GM18517 (cell line): Measurements from ENCODE around the gene ELAVL2.

Experiments used
- ATAC-seq: cut with Tn5 transposase; IDR thresholded peaks from one replicate; pipeline ENCODE4 v1.9.1; 2021; ENCODE audit warnings: mild to moderate bottlenecking, moderate library complexity; ENCODE audit not compliant: unreplicated experiment

The ELAVL2 gene

GRCh38 chr9:23826120-23826629 is at the start of gene ELAVL2:
ELAVL2 (minus strand) TSS chr9:23826240; CDS start chr9:23762234, 64,006 bp downstream.
- no peak for ATAC-seq

DNA sequence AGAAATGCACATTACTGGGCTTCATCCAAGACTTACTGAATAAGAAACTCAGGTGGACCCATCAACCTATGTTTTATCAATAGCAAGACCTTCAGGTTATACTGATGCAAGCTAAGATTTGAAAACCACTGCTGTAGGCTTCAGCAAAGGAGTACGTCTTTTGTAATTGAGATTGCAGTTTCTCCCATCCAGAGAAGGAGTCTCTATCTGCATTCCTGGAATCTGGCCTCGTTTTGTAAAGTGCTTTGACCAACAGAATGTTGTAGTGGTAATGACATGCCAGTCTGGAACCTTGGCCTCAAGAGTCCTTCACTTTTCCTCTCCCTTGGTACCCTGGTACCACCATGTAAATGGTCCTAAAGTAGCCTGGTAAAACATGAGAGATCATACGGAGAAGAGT is 32.2 kb upstream of the ELAVL2 start:
- ATAC-seq: no peak

GRCh38 chr9:23855873-23856604 is 30.0 kb upstream of the ELAVL2 start:
- ATAC-seq: no peak

DNA sequence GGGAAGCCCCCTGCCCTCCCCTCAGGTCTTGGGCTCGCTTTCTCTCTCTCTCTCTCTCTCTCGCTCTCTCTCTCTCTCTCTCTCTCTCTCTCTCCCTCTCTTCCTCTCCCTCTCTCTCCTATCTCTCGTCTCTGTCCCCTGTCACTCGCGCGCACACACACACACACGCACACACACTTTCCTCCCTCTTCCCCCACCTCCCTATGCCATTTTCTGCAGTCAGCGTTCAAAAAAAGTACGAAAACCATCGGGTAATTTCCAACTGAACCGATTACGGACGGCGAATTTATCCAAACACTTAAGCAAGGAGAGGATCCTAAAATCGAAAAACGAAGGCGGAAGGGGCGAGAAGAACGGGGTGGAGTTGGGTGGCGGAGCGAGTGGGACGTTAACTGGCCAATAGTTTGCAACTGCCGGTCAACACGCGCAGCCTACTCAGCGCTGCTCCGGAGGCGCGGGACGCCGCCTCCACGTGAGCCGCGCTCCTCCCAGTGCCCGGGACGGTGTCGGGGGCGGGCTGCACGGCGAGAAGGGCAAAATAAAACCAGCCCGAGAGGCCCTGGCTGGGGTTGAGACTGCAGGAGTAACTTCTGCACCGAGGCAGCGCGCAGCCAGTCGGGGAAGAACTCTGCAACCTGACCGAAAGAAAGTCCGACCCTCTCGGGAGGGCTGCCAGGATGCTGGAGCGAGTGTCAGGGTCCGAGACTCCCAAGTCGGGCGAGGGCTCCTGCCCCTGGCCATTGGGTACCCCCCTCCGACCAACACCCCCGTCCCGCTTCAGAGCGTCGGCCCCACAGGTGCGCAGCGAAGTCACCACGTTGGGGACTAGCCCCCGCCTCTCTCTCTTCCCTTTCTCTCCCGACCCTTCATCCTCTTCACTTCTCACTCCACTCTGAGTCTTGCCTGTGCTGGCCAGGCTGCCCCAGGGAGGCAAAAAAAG is 24.9 kb upstream of the ELAVL2 start:
- ATAC-seq: no peak

GRCh38 chr9:23850242-23850689 is 24.2 kb upstream of the ELAVL2 start:
- no peak for ATAC-seq

DNA sequence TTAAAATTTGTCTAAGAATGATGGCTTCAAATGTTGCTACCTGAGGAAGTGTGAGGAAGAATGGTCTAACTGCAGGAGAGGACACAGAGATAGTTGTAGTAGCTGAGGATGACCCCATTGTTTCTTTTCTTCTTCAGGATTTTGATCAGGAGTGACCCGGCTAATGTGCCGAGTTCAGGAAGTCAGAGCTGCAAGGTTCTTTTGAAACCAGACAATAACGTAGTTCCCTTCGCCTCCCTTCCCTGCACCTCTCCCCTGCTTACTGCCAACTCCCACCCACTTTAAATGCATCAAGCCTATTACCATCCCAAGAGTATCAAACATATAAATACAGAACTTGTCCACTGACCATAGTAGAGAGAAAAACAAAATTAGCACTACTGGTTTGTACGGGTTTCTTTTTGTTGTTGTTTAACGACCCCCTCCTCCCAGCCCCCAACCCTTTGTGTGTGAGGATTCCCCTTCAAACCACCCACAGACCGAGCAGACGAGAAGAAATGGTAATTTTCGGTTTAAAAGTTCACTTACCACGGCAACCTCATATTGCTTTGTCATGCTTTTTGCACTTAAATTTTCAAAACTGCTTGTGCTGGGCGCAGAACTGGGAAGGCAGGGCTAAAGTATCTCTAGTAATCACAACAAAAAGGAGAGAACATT is 23.5 kb upstream of the ELAVL2 start:
- no peak for ATAC-seq

DNA sequence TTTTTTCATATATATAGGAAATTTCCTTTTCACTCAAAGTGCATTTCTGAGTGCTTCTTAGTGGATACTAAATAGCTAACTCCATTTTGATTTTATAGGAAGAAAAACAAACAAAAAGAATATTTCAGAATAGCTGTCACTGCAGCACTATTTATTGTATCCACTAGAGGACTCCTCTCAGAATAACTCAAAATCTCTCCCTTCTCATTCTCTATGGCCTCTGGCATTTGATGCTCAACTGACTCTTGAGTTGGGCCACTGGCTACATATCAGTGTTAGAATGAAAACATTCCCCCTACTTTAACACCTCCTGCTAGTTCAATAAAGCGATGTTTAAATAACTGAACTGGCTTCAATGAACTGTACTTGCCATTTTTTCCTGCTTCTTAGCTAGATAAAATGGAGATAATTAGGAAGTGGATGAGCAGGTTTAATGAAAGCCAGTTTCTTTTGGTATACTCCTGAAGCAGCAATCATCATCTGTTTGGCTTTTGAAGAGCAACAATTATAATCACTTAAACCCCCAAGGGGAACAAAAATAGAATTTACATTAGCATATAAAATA is 16.6 kb upstream of the ELAVL2 start:
- no peak for ATAC-seq

DNA sequence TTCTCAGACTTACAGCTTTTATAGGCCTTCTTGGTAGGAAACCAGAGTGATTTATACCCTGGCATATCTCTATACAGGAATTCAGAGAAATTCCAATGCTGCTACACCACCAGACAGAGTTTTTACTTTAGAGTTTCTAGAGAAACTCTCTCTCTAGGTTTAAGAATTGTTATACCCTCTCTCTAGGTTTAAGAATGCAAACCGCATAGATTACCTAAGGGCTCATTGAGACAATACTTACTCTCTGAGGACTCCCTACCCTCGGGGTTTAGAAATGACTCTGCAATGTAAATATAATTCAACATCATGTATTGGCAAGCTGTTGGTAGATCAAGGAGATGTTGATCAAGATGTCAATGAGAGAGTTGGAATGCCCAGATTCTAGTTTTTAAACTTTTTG is 15.3 kb upstream of the ELAVL2 start:
- ATAC-seq: no peak

- ATAC-seq: no peak
These were observed 11.0 kb upstream of the ELAVL2 start for GRCh38 chr9:23837038-23837437.

DNA sequence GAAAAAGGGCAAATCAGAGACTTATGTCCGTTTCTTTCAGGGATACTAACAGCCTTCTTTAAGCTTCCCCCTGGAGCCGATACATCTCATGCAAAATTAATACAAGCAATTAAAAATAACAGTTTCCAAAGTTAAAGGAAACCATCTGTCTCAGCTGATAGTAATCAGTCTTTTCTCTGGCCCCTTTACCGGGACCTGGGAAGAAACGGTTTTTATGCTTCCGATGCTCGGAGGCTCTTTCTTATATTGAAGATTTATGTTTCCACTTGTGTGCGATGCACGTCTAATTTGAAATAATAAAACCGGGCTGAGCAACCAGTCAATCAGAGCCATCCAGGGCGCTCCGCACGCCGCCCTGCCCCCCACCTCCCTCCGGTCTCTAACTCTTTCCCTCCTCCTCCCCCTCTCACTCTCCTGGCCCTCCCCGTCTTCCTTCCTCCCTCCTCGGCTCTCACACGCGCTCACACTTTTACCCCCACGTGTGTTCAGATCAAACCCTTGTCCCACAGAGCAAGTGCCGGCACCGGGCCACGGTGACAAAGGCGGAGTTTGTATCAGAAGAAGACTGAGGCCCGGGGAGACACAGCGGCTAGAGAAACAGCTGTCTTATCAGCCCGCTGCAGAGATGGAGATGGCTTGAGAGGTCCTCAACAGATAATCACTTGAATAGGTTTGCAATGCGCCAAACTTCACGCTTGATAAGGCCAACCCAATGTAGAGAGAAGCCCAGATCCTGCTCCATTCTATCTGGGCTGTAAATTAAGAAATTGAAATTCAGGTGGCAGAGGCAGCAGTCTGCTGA is 5.1 kb upstream of the ELAVL2 start:
- ATAC-seq: no peak

DNA sequence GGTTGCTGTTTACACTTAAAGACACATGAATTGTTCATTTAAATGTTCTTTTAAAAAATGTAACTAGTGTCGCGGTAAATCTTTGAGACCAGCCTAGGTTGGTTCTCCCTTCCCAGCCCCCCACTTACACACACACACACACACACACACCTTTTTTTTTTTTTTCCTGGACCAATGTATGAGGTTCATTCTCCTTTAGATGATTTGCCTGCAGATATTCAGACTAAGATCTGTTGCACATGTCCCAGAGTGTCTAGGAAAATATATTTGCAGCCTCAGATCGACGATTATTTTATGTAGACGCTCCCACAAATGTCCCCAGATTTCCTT is 4.4 kb upstream of the ELAVL2 start:
- ATAC-seq: no peak

DNA sequence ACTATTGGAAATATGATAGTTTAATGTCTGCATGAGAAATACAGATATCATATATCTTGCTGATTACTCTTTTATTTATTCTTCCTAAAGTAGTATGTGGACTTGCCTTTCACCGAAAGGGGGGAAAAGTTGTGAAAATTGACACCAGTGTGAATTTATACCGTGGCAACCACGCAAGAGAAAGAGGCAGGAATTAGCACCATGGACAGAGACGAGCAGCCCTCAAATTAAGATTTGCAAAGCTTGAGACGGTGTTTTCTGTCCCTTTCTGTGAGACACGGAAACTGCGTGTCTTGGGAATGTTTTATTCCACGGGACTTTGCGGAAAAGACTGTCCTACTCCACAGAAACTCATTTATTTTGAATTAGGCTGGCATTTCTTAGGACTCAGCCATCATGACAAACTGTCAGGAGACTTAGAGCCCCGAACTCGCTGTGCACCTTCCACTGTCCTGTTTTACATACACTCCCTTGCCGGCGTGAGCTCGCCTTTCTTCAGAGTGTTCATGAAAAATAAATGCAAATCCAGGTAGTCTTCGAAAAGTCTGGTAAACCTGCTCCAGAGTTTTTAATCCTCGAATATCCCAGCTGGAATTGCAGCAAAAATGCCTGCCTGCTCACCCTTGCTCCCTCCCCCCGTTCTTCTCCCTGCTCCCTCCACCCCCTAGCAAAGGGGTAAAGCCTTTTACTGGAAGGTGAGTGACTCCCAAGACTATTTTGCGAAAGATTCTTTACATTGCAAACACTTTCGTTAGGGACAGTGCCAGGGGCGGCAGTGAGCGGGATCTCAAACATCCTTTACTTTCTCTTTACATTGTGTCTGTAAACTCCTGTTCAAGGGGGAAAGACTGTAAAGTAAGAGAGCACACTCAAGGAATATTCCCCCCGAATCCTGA is 3.8 kb upstream of the ELAVL2 start:
- no peak for ATAC-seq

- ATAC-seq: no peak
These were observed 340 bp downstream of the ELAVL2 start for GRCh38 chr9:23825700-23826099.

DNA sequence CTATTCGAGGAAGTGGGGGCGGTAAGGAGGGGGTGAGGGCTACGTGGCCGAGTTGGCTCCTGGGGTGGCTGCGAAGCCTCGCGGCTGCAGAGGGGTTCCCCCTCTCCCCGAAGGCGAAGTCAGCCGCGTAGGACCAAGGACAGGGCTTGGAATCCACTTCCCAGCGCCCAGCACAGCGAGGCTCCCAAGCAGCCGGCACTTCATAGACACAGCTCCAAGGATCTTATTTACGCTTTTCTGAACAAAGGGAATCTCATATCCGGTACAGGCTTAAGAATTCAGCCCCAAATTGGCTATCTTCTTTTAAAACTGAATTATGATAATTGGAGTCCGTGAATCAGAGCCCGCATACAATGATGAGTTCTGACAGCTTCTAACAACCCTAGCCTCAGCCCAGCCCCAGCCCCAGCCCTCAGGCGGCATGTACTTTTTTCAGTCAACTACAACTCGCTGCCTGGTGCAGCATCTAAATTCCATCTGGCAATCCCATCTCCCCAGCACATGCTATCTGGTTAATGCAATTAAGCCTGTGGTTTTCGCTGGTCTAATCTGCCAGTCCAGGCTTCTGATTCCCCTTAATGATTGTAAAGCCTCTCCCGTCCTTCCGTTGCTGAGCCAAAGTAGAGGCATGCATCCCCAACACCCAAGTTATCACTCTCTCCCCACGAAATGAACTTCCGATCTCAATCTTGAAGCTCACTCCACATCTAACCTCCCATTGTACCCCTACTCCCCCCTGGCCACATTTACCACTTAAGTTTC is 1.0 kb downstream of the ELAVL2 start:
- no peak for ATAC-seq

GRCh38 chr9:23823986-23824829 is 1.8 kb downstream of the ELAVL2 start:
- ATAC-seq: no peak

DNA sequence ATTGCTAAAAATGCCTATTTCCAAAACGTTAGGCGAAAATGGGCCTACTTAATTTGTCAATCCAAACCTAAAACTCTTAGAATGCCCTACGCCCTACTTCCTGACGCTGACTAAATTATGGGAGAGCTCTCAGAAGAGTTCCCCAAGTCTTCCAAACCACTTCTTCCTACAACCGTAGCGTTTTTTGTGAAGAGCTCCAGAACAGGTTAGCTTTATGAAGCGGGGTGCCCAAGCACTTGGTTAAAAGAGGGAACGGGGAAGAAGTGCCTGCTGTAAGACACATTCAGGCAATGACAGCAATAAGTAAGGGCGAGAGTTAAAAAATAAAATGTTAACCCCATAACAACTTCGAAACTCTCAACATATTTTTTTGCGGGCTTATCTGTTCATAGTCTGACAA is 2.8 kb downstream of the ELAVL2 start:
- ATAC-seq: no peak
